Left renal cortex interstitium (tissue), 4 donors: Measurements from ENCODE around the gene TOLLIP. TPM values are rescaled to one million over a fixed set of nuclear protein-coding genes. Genes with fewer than 3 reads are reported as not detected.
"Not testable (repeated sequence)": the region's sequence is repeated elsewhere in the genome, so short reads cannot be mapped to it uniquely, and the experiment has no call there.

Experiments used
- DNase-seq, 4 donors: peaks; one replicate each; pipeline ENCODE4 v3.0.0-alpha.2; 2013; ENCODE audit warnings: low read depth in 4 of 4, low spot score in 2 of 4, missing footprints in 1 of 4
- polyA plus RNA-seq, 4 donors: library from polyadenylated mRNA; unstranded; fragments of 120-200 nt; gene quantifications; one replicate each; pipeline ENCODE4 v1.2.1, GENCODE V29; 2013; ENCODE audit not compliant: insufficient read length in 4 of 4

Gene TOLLIP
- polyA plus RNA-seq, 4 donors, result 33.0 to 51.5 (median 45.6) TPM

GRCh38 chr11:1344056-1344635 is 34.7 kb upstream of the TOLLIP start:
- DNase-seq, result no peak

GRCh38 chr11:1343391-1344055 is 34.1 kb upstream of the TOLLIP start:
- no peak for DNase-seq

- DNase-seq, result no peak
Observed at GRCh38 chr11:1342946-1343345, 33.5 kb upstream of the TOLLIP start.

GRCh38 chr11:1341928-1342524 is 32.6 kb upstream of the TOLLIP start:
- no peak for DNase-seq

- not testable (repeated sequence) for DNase-seq
Observed at GRCh38 chr11:1341226-1341625, 31.8 kb upstream of the TOLLIP start.

DNA sequence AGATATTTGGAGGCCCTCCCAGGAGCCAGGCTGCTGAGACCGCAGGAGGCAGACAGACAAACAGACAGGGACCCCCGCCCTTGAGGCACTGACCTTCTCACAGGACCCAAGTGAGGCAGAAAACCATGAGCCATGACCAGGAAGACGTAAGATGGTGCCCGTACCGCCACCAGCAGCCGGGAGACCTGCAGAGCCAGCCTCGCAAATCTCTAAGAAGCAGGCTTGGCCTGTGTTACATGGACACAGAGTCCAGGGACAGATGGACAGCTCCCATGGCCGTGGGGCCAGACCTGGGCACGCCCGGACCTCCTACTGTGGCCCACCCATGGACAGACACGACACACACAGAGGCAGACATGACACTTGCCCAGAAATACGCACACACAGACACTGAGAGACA is 30.7 kb upstream of the TOLLIP start:
- DNase-seq, result no peak

DNA sequence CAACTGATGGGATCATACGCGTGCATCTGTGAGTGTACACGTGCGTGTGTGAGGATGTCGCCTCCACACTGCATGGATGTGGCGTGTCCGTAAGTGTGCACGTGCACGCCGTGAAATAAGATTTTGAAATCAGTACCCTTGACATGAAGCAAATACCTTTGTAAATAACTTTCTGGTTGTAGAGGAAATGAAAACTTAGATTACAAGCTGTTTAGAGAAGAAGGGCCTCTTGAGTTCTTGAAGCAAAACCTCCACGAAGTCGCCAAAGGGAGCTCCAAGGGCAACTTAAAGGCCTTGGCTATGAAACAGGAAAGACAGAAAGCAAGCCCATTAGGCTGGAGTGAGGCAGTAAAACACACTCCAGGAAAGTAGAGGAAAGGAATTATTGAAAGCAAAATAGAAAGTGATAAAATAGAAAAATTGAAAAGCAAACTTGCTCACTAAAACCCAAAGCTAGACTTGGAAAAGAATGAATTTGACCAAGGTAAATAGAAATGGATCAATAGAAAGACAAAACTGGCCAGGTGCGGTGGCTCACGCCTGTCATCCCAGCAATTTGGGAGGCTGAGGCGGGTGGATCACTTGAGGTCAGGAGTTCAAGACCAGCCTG is 29.7 kb upstream of the TOLLIP start:
- no peak for DNase-seq

- DNase-seq, result no peak
Observed at GRCh38 chr11:1338201-1339065, 29.0 kb upstream of the TOLLIP start.

DNA sequence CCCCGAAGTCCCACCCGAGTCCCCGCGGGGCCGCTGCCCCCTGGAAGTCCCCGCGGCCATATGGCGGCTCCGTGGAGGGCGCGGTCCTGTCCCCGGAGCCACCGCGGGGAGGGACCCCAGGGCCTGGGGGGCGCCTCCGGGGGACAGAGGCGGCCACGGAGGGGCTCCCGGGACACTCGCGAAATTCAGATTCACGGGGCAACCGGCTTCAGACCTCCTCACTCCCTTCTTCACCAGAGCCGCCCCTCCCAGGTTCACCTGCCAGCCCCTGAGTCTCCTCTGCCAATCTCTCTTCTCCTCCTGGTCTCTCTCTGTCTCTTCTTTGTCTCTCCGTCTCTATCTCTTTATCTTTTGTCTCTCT is 28.2 kb upstream of the TOLLIP start:
- no peak for DNase-seq

DNA sequence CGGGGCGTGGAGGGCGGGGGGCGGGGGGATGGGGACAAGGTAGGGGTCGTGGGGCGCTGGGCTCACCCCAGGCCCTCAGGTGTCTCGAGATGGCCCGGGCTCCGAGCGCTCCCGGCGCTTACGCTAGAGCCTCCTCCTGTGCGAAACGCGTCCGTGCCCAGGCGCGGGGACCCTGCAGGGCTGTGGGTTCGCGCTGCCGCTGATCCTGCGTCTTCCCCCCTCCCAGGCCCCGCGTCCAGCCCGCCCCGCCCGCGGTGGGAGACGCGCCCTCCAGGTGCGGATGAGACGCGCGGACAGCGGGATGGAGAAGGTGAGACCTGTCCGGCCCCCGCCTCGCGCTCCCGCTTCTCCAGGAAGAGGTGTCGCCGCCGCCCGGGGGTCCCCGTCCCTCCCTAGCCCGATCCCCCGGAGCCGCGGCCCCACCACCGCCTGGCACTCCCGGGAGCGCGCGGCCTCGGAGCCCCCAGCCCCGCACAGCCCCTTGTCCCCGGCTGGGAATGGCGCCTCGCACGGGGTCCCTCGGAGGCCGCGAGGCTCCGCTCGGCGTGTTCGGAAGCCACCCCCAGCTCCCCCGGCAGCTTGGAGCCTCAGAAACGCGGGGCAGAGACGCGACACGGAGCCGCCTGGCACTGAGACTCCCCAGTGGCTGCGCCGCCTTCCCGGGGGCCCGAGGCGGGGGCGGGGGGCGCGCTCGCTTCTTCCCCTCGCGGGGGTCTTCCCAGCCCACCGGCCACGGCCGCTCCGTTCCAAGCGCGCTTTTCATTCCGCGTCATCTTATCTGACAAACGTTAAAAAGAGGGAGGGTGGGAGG is 27.6 kb upstream of the TOLLIP start:
- no peak for DNase-seq

GRCh38 chr11:1335811-1336761 is 26.7 kb upstream of the TOLLIP start:
- DNase-seq, result no peak

GRCh38 chr11:1335264-1335810 is 25.9 kb upstream of the TOLLIP start:
- DNase-seq, result no peak

DNA sequence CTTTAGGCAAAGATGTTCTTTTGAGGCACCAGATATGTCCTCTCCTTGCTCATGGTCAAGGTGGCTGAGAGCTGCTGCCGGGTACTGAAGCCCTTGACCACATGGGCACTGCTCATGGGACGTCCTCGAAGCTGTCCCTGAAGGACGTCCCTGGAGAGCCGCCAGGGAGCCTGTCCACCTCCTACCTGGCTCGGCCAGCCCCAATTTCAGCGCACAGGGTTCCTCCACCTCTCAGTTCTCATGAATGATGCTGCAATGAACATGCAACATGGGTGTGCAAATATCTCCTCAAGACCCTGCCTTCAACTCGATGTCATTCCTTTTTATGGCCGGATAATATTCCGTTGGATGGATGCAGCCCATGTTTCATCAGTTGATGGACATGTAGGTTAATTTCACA is 24.4 kb upstream of the TOLLIP start:
- DNase-seq, result no peak

- DNase-seq, result no peak
Observed at GRCh38 chr11:1333091-1333772, 23.8 kb upstream of the TOLLIP start.

DNA sequence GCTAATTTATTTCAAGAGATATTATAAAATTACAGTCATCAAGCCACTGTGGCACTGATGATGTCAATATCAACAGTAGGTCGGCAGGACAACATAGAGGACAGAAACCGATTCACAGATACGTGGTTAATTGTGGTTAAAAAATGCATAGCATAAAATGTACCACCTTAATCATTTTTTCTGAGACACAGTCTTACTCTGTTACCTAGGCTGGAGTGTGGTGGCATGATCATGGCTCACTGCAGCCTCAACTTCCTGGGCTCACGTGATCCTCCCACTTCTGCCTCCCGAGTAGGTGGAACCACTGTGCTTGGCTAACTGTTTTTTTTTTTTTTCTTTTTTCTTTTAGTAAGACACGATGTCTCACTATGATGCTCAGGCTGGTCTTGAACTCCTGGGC is 21.0 kb upstream of the TOLLIP start:
- DNase-seq, result no peak

DNA sequence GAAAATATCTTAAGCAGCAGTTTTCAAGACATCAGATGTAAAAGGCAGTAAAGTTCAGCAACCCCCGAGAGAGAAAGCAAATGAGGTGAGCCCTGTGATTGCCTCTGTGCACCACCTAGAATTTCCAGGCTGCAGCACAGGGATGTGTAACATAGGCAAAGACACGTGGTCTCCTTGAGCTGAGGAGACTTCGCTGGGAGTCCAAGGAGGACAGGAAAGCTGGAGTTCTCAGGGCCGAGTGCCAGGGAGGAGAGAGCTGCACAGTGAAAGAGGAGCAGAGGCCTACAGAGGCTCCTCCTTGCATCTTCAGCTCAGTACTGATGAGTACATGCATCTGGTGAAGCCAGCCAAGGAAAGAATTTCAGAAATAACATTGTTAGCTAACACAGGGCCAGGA is 17.6 kb upstream of the TOLLIP start:
- DNase-seq, result no peak

- DNase-seq, result no peak
Observed at GRCh38 chr11:1326435-1327063, 17.1 kb upstream of the TOLLIP start.

DNA sequence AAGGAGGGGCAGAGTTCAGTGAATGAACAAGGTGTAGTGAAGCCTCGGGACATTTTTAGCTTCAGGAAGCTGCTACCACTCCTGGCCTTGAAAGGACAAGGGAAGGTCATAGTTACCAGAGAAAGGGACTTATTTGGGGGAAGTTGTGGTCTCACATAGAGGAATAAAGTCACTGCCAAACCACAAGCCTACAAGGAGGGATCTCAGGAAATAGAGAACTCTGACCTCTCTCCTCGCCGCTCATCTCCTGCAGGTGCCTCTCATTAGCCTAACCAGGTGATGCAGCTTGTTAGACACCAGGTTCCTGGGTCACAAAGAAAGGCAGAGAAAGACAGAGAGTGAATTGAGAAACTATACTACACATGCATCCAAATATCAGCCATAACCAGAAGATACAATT is 14.3 kb upstream of the TOLLIP start:
- no peak for DNase-seq
